T-helper 1 cell treated with Interleukin-12 subunit alpha and Interleukin-12 subunit beta and Interleukin-4 antibody, amounts not matched to agents 30 μg/mL and 1 μg/mL, for 36 hours (primary cell): ENCODE data around the gene PREP.
"Not testable (repeated sequence)": the region's sequence is repeated elsewhere in the genome, so short reads cannot be mapped to it uniquely, and the experiment has no call there.

Source experiments
- H3K27ac Mint-ChIP-seq: one replicate; pipeline ENCODE4 v1.8.0; 2021; ENCODE audit warnings: mild to moderate bottlenecking, mixed read lengths
- H3K27me3 Mint-ChIP-seq: one replicate; pipeline ENCODE4 v1.8.0; 2021; ENCODE audit warnings: low read depth, mixed read lengths
- H3K36me3 Mint-ChIP-seq: one replicate; pipeline ENCODE4 v1.8.0; 2021; ENCODE audit warnings: low read depth, mixed read lengths
- H3K4me1 Mint-ChIP-seq: one replicate; pipeline ENCODE4 v1.8.0; 2021; ENCODE audit warnings: low read depth, mixed read lengths
- H3K4me3 Mint-ChIP-seq: one replicate; pipeline ENCODE4 v1.8.0; 2021; ENCODE audit warnings: mild to moderate bottlenecking, moderate library complexity, mixed read lengths
- H3K9me3 Mint-ChIP-seq: one replicate; pipeline ENCODE4 v1.8.0; 2021; ENCODE audit warnings: mixed read lengths

PREP gene

DNA sequence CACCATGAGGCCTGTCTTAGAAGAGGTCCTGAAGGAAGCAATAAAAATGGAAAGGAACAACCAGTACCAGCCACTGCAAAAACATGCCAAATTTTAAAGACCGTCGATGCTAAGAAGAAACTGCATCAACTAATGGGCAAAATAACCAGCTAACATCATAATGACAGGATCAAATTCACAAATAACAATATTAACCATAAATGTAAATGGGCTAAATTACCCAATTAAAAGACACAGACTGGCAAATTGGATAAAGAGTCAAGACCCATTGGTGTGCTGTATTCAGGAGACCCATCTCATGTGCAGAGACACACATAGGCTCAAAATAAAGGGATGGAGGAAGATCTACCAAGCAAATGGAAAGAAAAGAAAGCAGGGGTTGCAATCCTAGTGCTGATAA, 14.1 kb upstream of the PREP start:
- Mint-ChIP-seq H3K9me3 (peaks cover 28% of the 10 kb centered on the region), H3K27me3 (peaks cover 54% of the 10 kb centered on the region)
- not testable (repeated sequence) for H3K4me3 Mint-ChIP-seq, H3K4me1 Mint-ChIP-seq, H3K36me3 Mint-ChIP-seq, H3K27ac Mint-ChIP-seq

DNA sequence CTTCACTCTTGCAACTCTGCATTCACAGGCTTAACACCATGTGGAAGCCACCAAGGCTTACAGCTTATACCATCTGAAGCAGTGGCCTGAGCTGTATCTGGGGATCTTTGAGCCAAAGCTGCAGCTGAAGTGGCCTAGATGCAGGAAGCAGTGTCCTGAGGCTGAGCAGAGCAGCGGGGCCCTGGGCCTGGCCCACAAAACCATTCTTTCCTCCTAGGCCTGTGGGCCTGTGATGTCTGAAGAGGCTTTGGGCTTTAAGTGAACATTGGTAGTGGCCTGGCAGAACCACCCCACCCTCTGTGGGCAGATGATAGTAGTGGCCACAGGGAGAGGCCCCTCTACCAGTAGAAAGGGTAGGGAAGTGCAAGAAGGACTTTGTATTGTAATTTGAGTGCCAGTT, 6.9 kb upstream of the PREP start:
- H3K27ac Mint-ChIP-seq, result no peak overlapping the region
- H3K4me1 Mint-ChIP-seq, result no peaks in the 10 kb centered on the region
- H3K27me3 Mint-ChIP-seq, result peaks cover 67% of the 10 kb centered on the region
- no peak overlapping the region for H3K4me3 Mint-ChIP-seq
- H3K36me3 Mint-ChIP-seq, result no peaks in the 10 kb centered on the region
- H3K9me3 Mint-ChIP-seq, result peaks cover 6% of the 10 kb centered on the region

DNA sequence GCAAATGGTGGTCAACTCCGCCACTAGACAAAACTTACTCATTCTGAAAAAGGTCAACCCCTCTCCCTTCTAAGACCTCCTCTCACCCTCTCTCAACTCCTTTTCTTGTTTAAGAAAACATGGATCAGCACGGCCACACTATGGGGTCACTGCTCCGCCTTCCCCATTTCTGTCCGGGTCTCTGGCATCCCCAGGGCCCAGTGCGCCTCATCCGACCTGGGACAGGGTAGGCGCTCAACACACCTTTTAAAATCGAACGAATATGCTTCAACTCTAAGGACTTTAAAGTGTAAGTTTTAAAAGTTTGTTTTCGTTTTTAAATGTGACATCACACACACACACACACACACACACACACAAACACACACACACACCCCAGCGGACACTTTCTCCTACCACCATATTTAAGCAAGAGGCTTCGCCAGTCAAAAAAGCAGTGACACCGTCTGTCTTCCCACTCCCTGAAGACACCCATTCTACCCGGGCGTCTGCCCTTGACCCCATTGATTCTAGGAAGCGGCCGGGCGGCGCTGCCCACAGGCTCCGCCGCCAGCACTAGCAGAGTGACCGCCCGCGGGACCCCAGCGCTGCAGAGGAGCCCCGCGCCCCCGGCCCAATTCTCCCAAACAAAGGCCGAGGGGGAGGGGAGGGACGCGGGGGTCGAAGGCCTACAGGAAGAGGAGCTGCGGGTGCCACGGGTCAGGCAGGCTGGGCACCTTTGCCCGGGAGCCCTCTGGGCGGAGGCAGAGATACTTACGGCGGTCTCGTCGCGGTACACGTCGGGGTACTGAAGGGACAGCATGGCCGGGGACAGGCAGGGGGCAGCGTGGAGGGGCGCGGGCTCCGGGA, 568 bp downstream of the PREP start:
- Mint-ChIP-seq H3K36me3 (no peaks in the 10 kb centered on the region), H3K9me3 (no peaks in the 10 kb centered on the region), H3K4me1 (peaks cover 45% of the 10 kb centered on the region), H3K4me3 (peak overlapping the region; percentile 86), H3K27me3 (peaks cover 22% of the 10 kb centered on the region), H3K27ac (peak overlapping the region; percentile 65)

DNA sequence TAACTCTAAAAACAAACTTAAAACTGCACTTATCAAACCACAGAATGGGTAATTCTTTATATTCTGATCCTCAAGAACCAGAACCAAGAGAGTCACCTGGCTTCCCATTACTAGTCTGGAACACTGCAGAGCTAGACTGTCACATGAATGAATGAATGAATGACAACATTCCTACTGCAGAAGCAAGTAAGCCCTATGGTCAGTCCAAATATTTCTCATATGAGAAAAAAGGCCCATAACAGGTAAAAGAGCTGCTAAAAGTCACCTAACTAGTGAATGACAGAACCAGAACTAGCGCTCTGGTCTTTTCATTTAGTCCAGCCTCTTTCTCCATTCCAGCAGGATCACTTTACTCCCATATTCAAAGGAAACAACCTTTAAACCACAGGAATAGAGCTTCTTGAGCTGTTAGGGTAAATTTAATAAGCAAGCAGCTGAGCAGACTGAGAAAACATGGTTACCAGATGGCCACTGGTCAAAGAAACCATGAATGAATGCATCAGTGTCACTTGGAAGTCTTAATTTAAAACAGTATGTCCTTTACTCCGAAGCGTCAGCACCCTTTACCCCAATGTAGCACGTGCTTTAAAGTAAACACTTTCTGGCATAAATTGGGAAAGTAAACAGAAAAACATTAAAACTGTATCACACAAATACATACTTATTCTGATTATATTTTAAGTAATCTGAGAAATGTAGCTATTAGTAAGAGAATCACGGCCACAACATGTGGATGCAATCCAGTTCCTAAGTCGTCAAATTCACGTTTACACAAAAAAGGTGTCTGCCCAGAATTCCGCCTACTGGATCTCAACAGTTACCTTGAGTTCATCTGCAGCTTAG, 1.4 kb downstream of the PREP start:
- Mint-ChIP-seq H3K9me3 (no peaks in the 10 kb centered on the region), H3K4me1 (peaks cover 45% of the 10 kb centered on the region), H3K27me3 (peaks cover 18% of the 10 kb centered on the region), H3K27ac (no peak overlapping the region), H3K4me3 (peak overlapping the region; percentile 86), H3K36me3 (no peaks in the 10 kb centered on the region)

DNA sequence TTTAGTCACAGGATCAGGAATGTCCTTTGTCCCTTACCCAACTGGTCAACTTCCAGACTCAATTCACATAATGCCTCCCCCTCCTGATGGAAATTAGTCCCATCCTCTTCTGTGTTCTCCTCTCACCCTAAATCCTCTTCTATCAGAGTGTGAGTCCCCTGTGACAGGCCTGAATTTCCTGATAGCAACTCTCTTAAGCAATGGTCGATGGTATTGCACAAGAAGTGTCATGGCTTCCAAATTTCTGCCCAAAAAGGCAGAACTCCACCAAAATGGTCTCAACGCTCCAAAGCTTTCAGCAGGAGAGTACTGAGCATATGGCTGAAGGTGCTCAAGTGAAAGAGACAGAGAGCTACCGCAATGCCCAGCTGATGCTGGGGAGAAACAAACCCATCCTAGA, 2.4 kb downstream of the PREP start:
- Mint-ChIP-seq H3K27me3 (peaks cover 10% of the 10 kb centered on the region), H3K4me3 (no peak overlapping the region), H3K4me1 (peaks cover 47% of the 10 kb centered on the region), H3K27ac (no peak overlapping the region), H3K9me3 (no peaks in the 10 kb centered on the region), H3K36me3 (peaks cover 3% of the 10 kb centered on the region)

DNA sequence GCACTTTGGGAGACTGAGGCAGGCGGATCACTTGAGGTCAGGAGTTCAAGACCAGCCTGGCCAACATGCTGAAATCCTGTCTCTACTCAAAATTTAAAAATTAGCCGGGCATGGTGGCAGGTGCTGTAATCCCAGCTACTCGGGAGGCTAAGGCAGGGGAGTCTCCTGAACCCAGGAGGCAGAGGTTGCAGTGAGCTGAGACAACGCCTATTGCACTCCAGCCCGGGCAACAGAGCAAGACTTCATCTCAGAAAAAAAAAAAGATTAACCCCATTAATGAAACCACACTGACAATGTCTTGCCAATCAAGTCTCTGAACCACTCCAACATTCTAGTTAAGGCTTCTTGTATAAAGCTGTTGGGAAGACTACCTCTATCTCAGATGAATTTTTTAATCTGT, 4.0 kb downstream of the PREP start:
- Mint-ChIP-seq H3K36me3 (peaks cover 3% of the 10 kb centered on the region), H3K4me3 (no peak overlapping the region), H3K27ac (no peak overlapping the region), H3K9me3 (no peaks in the 10 kb centered on the region), H3K4me1 (peaks cover 44% of the 10 kb centered on the region), H3K27me3 (no peaks in the 10 kb centered on the region)

DNA sequence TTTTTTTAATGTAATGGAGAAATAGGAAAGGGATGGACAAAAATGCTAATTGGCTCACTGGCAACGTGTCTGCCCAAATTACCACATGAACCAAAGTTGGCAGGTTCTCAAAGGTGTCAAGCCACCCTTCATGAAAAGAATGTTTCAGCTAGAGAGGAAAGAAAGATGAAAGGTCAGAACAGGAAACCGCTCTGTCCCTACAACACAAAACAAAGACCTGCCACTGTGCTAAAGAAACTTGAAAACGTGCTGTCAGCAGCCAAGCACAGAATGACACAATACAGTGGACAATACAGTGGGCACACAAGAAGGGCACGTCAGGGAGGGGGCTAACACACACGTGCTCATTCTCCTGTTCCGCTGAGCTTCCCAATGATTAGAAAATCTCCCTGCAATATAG, 4.9 kb downstream of the PREP start:
- Mint-ChIP-seq H3K27ac (no peak overlapping the region), H3K4me1 (peaks cover 40% of the 10 kb centered on the region), H3K4me3 (no peak overlapping the region), H3K27me3 (no peaks in the 10 kb centered on the region), H3K36me3 (peaks cover 3% of the 10 kb centered on the region), H3K9me3 (no peaks in the 10 kb centered on the region)

DNA sequence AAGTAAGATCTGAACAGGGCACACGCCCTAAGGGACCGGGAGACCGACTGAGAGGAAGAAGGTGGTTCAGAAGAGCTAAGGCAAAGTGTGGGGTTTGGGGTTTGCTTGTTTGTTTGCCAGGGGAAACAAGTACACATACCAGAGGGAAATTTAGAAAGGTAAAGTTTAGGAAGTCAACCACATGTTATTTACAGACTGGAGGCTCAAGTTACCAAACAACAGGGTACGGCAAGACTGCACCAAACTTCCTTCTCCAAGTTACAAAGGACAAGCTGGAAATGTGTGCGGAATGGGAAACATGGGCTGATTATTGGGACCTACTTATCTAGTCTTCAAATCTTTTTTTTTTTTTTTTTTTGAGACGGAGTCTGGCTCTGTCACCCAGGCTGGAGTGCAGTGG, 11.2 kb downstream of the PREP start:
- H3K36me3 Mint-ChIP-seq, result peaks cover 5% of the 10 kb centered on the region
- H3K27me3 Mint-ChIP-seq, result no peaks in the 10 kb centered on the region
- H3K9me3 Mint-ChIP-seq, result no peaks in the 10 kb centered on the region
- H3K4me1 Mint-ChIP-seq, result peaks cover 2% of the 10 kb centered on the region
- H3K4me3 Mint-ChIP-seq, result no peak overlapping the region
- H3K27ac Mint-ChIP-seq, result no peak overlapping the region

DNA sequence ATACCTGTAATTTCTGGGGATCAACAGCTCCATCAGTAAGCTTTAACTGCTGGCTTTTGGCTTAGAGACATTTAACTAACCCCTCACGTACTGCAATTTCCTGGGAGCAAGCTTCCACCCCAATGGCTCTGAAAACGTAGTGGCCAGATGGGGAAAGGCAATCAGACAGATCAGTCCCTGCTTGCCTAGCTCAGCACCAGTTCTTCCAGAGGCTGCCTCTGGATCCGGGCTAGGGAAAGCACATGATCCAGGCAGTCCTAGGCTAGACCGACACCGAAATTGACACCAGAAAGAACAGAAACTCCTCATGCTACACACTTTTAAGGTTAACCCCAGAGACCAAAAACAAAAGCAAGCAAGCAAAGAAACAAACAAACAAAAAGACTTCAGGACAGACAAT, 13.3 kb downstream of the PREP start:
- Mint-ChIP-seq H3K27ac (no peak overlapping the region), H3K9me3 (no peaks in the 10 kb centered on the region), H3K36me3 (peaks cover 6% of the 10 kb centered on the region), H3K27me3 (no peaks in the 10 kb centered on the region), H3K4me3 (no peak overlapping the region), H3K4me1 (peaks cover under 1% of the 10 kb centered on the region)

DNA sequence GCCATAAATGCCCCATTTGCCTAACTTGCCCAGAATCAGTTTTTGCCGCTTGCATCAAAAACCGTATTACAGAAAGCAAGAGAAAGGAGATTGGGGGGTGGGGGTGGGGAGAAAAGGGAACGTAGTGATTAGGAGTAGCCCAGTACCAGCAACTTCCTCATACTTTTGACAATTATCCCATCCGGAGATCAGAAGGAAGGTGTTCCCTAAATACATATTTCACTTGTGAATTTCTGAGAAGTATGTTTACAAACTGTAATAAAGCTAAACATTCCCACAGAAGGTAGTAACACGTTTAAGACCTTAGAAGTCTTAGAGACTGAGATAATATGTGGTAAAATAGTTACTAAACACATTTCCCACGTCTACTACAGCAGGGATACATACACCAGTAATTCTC, 14.5 kb downstream of the PREP start:
- H3K9me3 Mint-ChIP-seq, result no peaks in the 10 kb centered on the region
- H3K27me3 Mint-ChIP-seq, result no peaks in the 10 kb centered on the region
- peaks cover 11% of the 10 kb centered on the region for H3K4me1 Mint-ChIP-seq
- H3K27ac Mint-ChIP-seq, result no peak overlapping the region
- H3K36me3 Mint-ChIP-seq, result peaks cover 8% of the 10 kb centered on the region
- H3K4me3 Mint-ChIP-seq, result no peak overlapping the region

DNA sequence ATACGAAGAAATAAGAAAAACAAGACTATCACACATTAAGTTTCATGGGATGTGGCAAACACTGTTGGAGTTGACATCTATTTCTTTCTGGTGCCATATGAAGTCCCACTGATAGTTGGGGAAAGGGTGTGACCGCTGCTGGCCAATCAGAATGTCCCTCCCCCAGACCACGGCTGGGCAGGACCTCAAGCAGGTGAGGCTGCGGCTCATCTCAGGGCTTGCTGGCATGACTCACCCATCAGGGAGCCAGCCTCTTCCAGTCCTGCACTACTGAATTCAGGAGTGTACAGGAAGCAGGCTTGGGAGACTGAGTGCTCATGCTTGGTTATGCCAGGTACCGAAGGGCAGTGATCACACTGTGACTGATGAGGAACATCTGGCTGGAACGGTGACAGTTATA, 18.9 kb downstream of the PREP start:
- Mint-ChIP-seq H3K27ac (no peak overlapping the region), H3K36me3 (peaks cover 9% of the 10 kb centered on the region), H3K4me1 (peaks cover 15% of the 10 kb centered on the region), H3K4me3 (no peak overlapping the region), H3K9me3 (no peaks in the 10 kb centered on the region), H3K27me3 (no peaks in the 10 kb centered on the region)

DNA sequence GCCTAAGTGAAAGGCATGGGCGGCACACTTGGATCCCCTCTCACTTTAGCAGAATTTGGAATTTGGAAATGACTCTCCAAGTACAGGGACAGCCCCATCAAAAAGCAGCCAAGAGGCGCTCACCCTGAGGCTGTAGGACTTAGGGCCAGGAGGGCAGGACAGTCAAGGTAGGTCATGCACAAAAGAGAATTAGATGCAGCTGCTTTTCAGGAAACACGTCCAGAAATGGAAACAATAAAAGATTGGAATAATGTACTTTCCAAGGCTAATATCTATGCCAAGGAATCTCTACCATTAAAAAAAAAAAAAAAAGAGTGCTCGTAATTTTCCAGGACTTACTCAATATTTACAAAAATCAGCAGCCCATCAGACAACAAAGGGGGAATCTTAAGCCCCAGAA, 19.9 kb downstream of the PREP start:
- Mint-ChIP-seq H3K4me3 (no peak overlapping the region), H3K9me3 (no peaks in the 10 kb centered on the region), H3K4me1 (peaks cover 15% of the 10 kb centered on the region), H3K27ac (no peak overlapping the region), H3K27me3 (no peaks in the 10 kb centered on the region), H3K36me3 (peaks cover 9% of the 10 kb centered on the region)

DNA sequence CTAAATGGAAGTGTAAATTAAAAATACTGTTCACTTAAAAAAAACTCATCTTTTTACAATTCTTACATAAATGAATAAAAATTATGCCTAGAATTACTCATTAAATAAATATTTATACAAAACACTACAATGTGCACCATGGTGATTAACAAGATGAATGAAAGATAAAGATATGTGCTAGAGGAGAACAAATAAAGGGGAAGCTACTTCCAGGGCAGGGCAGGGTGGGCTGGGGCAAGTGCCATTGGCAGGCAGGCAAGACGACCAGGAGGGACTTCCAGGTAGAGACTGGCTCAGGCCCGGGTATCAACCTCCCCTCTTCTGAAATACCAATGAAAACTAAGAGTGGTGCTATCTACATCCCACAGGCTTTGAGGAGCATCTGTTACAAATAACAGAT, 20.4 kb downstream of the PREP start:
- H3K9me3 Mint-ChIP-seq, result no peaks in the 10 kb centered on the region
- peaks cover 11% of the 10 kb centered on the region for H3K36me3 Mint-ChIP-seq
- no peaks in the 10 kb centered on the region for H3K27me3 Mint-ChIP-seq
- H3K4me1 Mint-ChIP-seq, result peaks cover 16% of the 10 kb centered on the region
- no peak overlapping the region for H3K4me3 Mint-ChIP-seq
- H3K27ac Mint-ChIP-seq, result no peak overlapping the region

DNA sequence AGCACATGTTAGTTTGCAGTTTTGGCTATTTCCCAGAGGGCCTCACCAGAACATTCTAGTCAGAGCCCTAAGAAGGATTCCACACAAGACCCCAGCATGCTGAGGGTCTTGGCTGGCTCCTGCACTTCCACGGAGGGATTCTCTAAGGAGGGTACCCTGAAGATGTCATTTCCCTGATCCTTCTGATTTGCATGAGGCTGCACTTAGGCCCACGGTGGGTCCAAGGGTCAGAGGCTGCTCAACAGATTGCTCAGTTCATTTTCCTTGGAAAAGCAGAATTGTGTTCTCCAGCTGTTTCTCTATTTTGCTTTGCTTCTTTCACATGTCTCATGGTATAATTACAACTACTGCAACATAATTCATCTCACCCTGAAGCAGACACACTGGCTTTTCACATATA, 22.2 kb downstream of the PREP start:
- H3K4me3 Mint-ChIP-seq, result no peak overlapping the region
- no peak overlapping the region for H3K27ac Mint-ChIP-seq
- no peaks in the 10 kb centered on the region for H3K27me3 Mint-ChIP-seq
- peaks cover 9% of the 10 kb centered on the region for H3K36me3 Mint-ChIP-seq
- no peaks in the 10 kb centered on the region for H3K9me3 Mint-ChIP-seq
- peaks cover 17% of the 10 kb centered on the region for H3K4me1 Mint-ChIP-seq

DNA sequence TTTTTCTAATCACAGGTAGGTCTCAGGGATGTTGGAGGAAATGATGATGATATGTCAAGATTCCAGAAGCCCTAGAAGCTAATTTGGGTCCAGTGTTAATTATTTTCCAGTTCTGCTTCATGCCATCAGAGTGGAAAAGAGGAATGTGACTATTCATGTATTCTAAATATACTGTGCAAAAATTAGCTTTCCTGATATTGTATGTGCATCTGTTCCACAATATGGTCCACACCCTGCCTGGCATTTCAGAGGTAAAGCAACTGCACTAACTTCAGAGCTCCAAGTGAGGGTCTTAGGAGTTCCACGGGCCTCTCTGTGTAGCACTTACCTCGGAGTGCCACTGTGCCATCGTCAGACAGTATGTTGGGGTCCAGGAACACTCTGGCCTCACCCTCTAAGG, 27.1 kb downstream of the PREP start:
- H3K9me3 Mint-ChIP-seq, result no peaks in the 10 kb centered on the region
- H3K27ac Mint-ChIP-seq, result no peak overlapping the region
- peaks cover 10% of the 10 kb centered on the region for H3K4me1 Mint-ChIP-seq
- H3K4me3 Mint-ChIP-seq, result no peak overlapping the region
- no peaks in the 10 kb centered on the region for H3K27me3 Mint-ChIP-seq
- peaks cover 25% of the 10 kb centered on the region for H3K36me3 Mint-ChIP-seq
